H4 (cell line): ENCODE data around the gene MYO9A. TPM values are rescaled to one million over a fixed set of nuclear protein-coding genes. Genes with fewer than 3 reads are reported as not detected.

Source experiments
- DNase-seq: peaks from one replicate; pipeline ENCODE4 v3.0.0-alpha.2; 2015; ENCODE audit warnings: low spot score
- total RNA-seq: library from RNA; depleted of rRNA; stranded (reverse); fragments of >200 nt; shearing (Covaris generic); gene quantifications from 2 replicates; pipeline ENCODE4 v1.2.3, GENCODE V29; 2014; rRNA removed

The MYO9A gene
- total RNA-seq, 1 experiment from 2014 or later, result 9.4 TPM

- no peak for DNase-seq
Observed at GRCh38 chr15:71782422-71783165, 335.4 kb downstream of the MYO9A start.

GRCh38 chr15:71781965-71782265 is 336.0 kb downstream of the MYO9A start:
- DNase-seq, result no peak

GRCh38 chr15:71781179-71781964 is 336.6 kb downstream of the MYO9A start:
- no peak for DNase-seq

GRCh38 chr15:71780115-71780976 is 337.6 kb downstream of the MYO9A start:
- peak; percentile 54 for DNase-seq

- no peak for DNase-seq
Observed at GRCh38 chr15:71779073-71779797, 338.7 kb downstream of the MYO9A start.

- DNase-seq, result no peak
Observed at GRCh38 chr15:71777216-71777943, 340.6 kb downstream of the MYO9A start.

- no peak for DNase-seq
Observed at GRCh38 chr15:71776304-71776703, 341.6 kb downstream of the MYO9A start.

GRCh38 chr15:71775856-71776255 is 342.1 kb downstream of the MYO9A start:
- DNase-seq, result no peak

GRCh38 chr15:71773206-71773859 is 344.6 kb downstream of the MYO9A start:
- DNase-seq, result no peak

Other genes with a start within 250 kb of the MYO9A start
- 2.5 and 3.2 TPM in 2 replicates for gene SENP8, start 253 bp upstream of the MYO9A start, total RNA-seq
- 0.18 and 0.33 TPM in 2 replicates for gene GRAMD2A, start 79.6 kb upstream of the MYO9A start, total RNA-seq
- gene PKM, start 113.0 kb upstream of the MYO9A start, total RNA-seq, result 2,397 and 2,595 TPM in 2 replicates
- 19.0 and 22.2 TPM in 2 replicates for gene PARP6, start 154.4 kb upstream of the MYO9A start, total RNA-seq
- gene CELF6, start 202.0 kb upstream of the MYO9A start, total RNA-seq, result not detected in 2 replicates